SH-SY5Y (cell line): ENCODE results near the gene PDXDC1.

ENCODE experiments used
- GATA2 ChIP-seq: IDR thresholded peaks from 2 replicates; pipeline ENCODE4 v1.6.1; 2011; ENCODE audit warnings: mild to moderate bottlenecking, low read depth, low read length
- GATA3 ChIP-seq: IDR thresholded peaks from 2 replicates; pipeline ENCODE4 v1.6.1; 2011; ENCODE audit warnings: low read depth, mild to moderate bottlenecking, low read length, moderate library complexity

- TF ChIP-seq GATA3, result no peak
- no peak for TF ChIP-seq GATA2
Measured at GRCh38 chr16:15037003-15037402, 62.2 kb downstream of the PDXDC1 start.
